Cardiac muscle cell (in vitro differentiated cells and primary cell): ENCODE results near the gene VANGL1. TPM values are rescaled to one million over a fixed set of nuclear protein-coding genes. Genes with fewer than 3 reads are reported as not detected.
A peak's percentile ranks its signal among the peaks of the same experiment; 100 is the strongest.

ENCODE experiments used
- DNase-seq, 2 donors: peaks; one replicate each; pipeline versions ENCODE4 v3.0.0 to v3.0.0-alpha.2; 2010 to 2017; ENCODE audit warnings: low read depth in 1 of 2, low spot score in 1 of 2
- H3K27ac ChIP-seq: fragments of 200-600 bp; sonication (generic); 2 replicates; pipeline ENCODE4 v1.5.1; 2016
- H3K27me3 ChIP-seq: fragments of 200-600 bp; sonication (generic); 2 replicates; pipeline ENCODE4 v1.6.0; 2016; ENCODE audit warnings: control low read depth
- H3K36me3 ChIP-seq: fragments of 200-600 bp; sonication (generic); 2 replicates; pipeline ENCODE4 v1.5.1; 2016; ENCODE audit warnings: control low read depth
- H3K4me1 ChIP-seq: fragments of 200-600 bp; sonication (generic); 2 replicates; pipeline ENCODE4 v1.8.1; 2017; ENCODE audit warnings: low read depth, mild to moderate bottlenecking, mixed run types
- H3K4me3 ChIP-seq: fragments of 200-600 bp; sonication (generic); 2 replicates; pipeline ENCODE4 v1.5.1; 2016; ENCODE audit warnings: mild to moderate bottlenecking
- H3K9me3 ChIP-seq: fragments of 200-600 bp; sonication (generic); 2 replicates; pipeline ENCODE4 v1.5.1; 2017; ENCODE audit warnings: low read depth, mild to moderate bottlenecking, control low read depth
- CTCF ChIP-seq: IDR thresholded peaks from 2 replicates; pipeline ENCODE4 v1.5.1; 2012; ENCODE audit warnings: low read depth, mild to moderate bottlenecking, low read length
- polyA plus RNA-seq: library from polyadenylated mRNA; unstranded; fragments of >200 nt; fragmentation: Nextera tagmentation; extraction: Ambion mirVana; gene quantifications from 2 replicates; pipeline ENCODE4 v1.2.1, GENCODE V29; 2016
- total RNA-seq: library from RNA; depleted of rRNA; stranded (reverse); fragments of >200 nt; gene quantifications from 2 replicates; pipeline ENCODE4 v1.2.3, GENCODE V29; 2016

VANGL1 gene
- total and polyA plus RNA-seq, 2 experiments from 2014 or later = 10.5 to 10.9 TPM

GRCh38 chr1:115650961-115651360, 9.2 kb downstream of the VANGL1 start:
- Histone ChIP-seq H3K4me3 (no peak overlapping the region), H3K27me3 (no peaks in the 10 kb centered on the region), H3K9me3 (no peaks in the 10 kb centered on the region), H3K4me1 (peaks cover 48% of the 10 kb centered on the region), H3K27ac (no peak overlapping the region), H3K36me3 (no peaks in the 10 kb centered on the region)
- no peak for TF ChIP-seq CTCF
- no peak for DNase-seq

GRCh38 chr1:115651391-115651790, 9.6 kb downstream of the VANGL1 start:
- H3K9me3 ChIP-seq = no peaks in the 10 kb centered on the region
- no peak for DNase-seq
- H3K27ac ChIP-seq = no peak overlapping the region
- no peaks in the 10 kb centered on the region for H3K27me3 ChIP-seq
- H3K36me3 ChIP-seq = no peaks in the 10 kb centered on the region
- no peak overlapping the region for H3K4me3 ChIP-seq
- TF ChIP-seq CTCF = no peak
- H3K4me1 ChIP-seq = peaks cover 48% of the 10 kb centered on the region

GRCh38 chr1:115652236-115652788, 10.5 kb downstream of the VANGL1 start:
- Histone ChIP-seq H3K27ac (no peak overlapping the region), H3K36me3 (no peaks in the 10 kb centered on the region), H3K9me3 (no peaks in the 10 kb centered on the region), H3K27me3 (no peaks in the 10 kb centered on the region), H3K4me3 (no peak overlapping the region), H3K4me1 (peaks cover 56% of the 10 kb centered on the region)
- no peak for DNase-seq
- no peak for TF ChIP-seq CTCF

GRCh38 chr1:115654125-115654524, 12.4 kb downstream of the VANGL1 start:
- no peaks in the 10 kb centered on the region for H3K36me3 ChIP-seq
- H3K4me3 ChIP-seq = no peak overlapping the region
- TF ChIP-seq CTCF = no peak
- H3K27me3 ChIP-seq = no peaks in the 10 kb centered on the region
- peaks cover 42% of the 10 kb centered on the region for H3K4me1 ChIP-seq
- no peak for DNase-seq
- no peak overlapping the region for H3K27ac ChIP-seq
- H3K9me3 ChIP-seq = no peaks in the 10 kb centered on the region

- Histone ChIP-seq H3K4me1 (peaks cover 35% of the 10 kb centered on the region), H3K9me3 (no peaks in the 10 kb centered on the region), H3K4me3 (no peak overlapping the region), H3K27me3 (no peaks in the 10 kb centered on the region), H3K27ac (peak overlapping the region; percentile 19), H3K36me3 (peaks cover 2% of the 10 kb centered on the region)
- DNase-seq = peak in 1 of 2 donors; percentile 41
- no peak for TF ChIP-seq CTCF
These were observed 13.0 kb downstream of the VANGL1 start for GRCh38 chr1:115654663-115655305.
